ENCODE data around the gene BECN2. TPM values are rescaled to one million over a fixed set of nuclear protein-coding genes. Genes with fewer than 3 reads are reported as not detected.

The BECN2 gene
- total RNA-seq, 4 donors from 2014 or later: not detected

GRCh38 chr1:242004751-242005495, 47.4 kb downstream of the BECN2 start:
- TF ChIP-seq CTCF (IDR thresholded peaks at IDR 0.05): no peak
- ATAC-seq (ENCODE audit: low FRiP score): no peak
- DNase-seq (ENCODE audit: low spot score): no peak

GRCh38 chr1:242005866-242006535, 48.4 kb downstream of the BECN2 start:
- ATAC-seq (ENCODE audit: low FRiP score): no peak

GRCh38 chr1:242006976-242007375, 49.4 kb downstream of the BECN2 start:
- ATAC-seq (ENCODE audit: low FRiP score) (no peak), DNase-seq (ENCODE audit: low spot score) (no peak)
- TF ChIP-seq CTCF (IDR thresholded peaks at IDR 0.05): no peak

More at GRCh38 chr1:242005866-242006535, 48.4 kb downstream of the BECN2 start:
- no peak for TF ChIP-seq CTCF (IDR thresholded peaks at IDR 0.05)
- no peak for DNase-seq (ENCODE audit: low spot score)

Other genes with a start within 250 kb of the BECN2 start
- 1 to 10 TPM in 1 of 4 donors, under 1 TPM in 1, not detected in 2; 0.63 to 1.2 TPM for gene EXO1, start 109.6 kb upstream of the BECN2 start, total RNA-seq
- 10 to 100 TPM; 10.9 to 41.6 (median 20.2) TPM for gene MAP1LC3C, start 41.3 kb downstream of the BECN2 start, total RNA-seq